Ishikawa (cell line): Measurements from ENCODE around the gene PLCD3.

Experiments
- CEBPB ChIP-seq: IDR thresholded peaks from 2 replicates; pipeline ENCODE4 v1.6.1; 2012
- CREB1 ChIP-seq: IDR thresholded peaks from 2 replicates; pipeline ENCODE4 v1.6.1; 2012; ENCODE audit warnings: low read depth
- EGR1 ChIP-seq: IDR thresholded peaks from 2 replicates; pipeline ENCODE4 v1.6.1; 2012
- EP300 ChIP-seq: IDR thresholded peaks from 2 replicates; pipeline ENCODE4 v1.6.1; 2012; ENCODE audit warnings: borderline replicate concordance
- NFIC ChIP-seq: IDR thresholded peaks from 2 replicates; pipeline ENCODE4 v1.6.1; 2012
- TAF1 ChIP-seq: IDR thresholded peaks from 2 replicates; pipeline ENCODE4 v1.6.1; 2012; ENCODE audit warnings: low read depth, mild to moderate bottlenecking
- TF ChIP-seq, protein P1 (sequence below): IDR thresholded peaks from 2 replicates; pipeline ENCODE4 v1.6.1; 2012; ENCODE audit warnings: low read depth, mild to moderate bottlenecking

- TF ChIP-seq EGR1 = no peak
- TF ChIP-seq CREB1 = no peak
- TF ChIP-seq, protein P1, sequence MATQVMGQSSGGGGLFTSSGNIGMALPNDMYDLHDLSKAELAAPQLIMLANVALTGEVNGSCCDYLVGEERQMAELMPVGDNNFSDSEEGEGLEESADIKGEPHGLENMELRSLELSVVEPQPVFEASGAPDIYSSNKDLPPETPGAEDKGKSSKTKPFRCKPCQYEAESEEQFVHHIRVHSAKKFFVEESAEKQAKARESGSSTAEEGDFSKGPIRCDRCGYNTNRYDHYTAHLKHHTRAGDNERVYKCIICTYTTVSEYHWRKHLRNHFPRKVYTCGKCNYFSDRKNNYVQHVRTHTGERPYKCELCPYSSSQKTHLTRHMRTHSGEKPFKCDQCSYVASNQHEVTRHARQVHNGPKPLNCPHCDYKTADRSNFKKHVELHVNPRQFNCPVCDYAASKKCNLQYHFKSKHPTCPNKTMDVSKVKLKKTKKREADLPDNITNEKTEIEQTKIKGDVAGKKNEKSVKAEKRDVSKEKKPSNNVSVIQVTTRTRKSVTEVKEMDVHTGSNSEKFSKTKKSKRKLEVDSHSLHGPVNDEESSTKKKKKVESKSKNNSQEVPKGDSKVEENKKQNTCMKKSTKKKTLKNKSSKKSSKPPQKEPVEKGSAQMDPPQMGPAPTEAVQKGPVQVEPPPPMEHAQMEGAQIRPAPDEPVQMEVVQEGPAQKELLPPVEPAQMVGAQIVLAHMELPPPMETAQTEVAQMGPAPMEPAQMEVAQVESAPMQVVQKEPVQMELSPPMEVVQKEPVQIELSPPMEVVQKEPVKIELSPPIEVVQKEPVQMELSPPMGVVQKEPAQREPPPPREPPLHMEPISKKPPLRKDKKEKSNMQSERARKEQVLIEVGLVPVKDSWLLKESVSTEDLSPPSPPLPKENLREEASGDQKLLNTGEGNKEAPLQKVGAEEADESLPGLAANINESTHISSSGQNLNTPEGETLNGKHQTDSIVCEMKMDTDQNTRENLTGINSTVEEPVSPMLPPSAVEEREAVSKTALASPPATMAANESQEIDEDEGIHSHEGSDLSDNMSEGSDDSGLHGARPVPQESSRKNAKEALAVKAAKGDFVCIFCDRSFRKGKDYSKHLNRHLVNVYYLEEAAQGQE = no peak
- no peak for TF ChIP-seq EP300
- no peak for TF ChIP-seq NFIC
- no peak for TF ChIP-seq CEBPB
- no peak for TF ChIP-seq TAF1
Observed at GRCh38 chr17:45145035-45145389, 12.7 kb upstream of the PLCD3 start.
